ENCODE measurements around the gene TGM3. TPM values are rescaled to one million over a fixed set of nuclear protein-coding genes. Genes with fewer than 3 reads are reported as not detected.

Gene TGM3
- polyA plus RNA-seq, 1 donor from 2014 or later, result 0.24 TPM

DNA sequence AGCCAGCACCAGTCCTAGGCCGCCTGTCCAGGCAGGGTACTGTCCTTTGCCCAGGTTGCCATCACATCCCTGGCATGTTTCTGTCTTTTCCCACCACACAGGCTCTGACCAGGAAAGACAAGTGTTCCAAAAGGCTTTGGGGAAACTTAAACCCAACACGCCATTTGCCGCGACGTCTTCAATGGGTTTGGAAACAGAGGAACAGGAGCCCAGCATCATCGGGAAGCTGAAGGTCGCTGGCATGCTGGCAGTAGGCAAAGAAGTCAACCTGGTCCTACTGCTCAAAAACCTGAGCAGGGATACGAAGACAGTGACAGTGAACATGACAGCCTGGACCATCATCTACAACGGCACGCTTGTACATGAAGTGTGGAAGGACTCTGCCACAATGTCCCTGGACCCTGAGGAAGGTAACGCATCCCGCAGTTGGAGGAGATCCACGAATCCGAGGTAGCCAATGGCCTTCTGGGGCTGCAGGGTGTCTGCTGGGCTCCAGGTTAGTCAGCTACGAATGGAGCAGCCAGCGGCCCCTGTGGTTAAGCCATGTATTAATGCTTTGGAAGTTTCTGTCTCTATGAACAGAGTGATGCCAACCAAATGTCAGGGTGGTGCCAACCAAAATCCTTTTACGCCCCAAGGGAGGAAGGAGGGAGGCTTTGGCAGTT is 36.2 kb downstream of the TGM3 start:
- Histone ChIP-seq H3K4me3 (ENCODE audit: low read length) (no peak overlapping the region), H3K36me3 (ENCODE audit: insufficient read depth, low read length) (no peaks in the 10 kb centered on the region), H4K20me1 (ENCODE audit: insufficient read depth) (no peaks in the 10 kb centered on the region), H3K27me3 (ENCODE audit: insufficient read depth, low read depth, low read length) (no peaks in the 10 kb centered on the region), H3K27ac (ENCODE audit: low read length) (no peak overlapping the region), H3K9me2 (ENCODE audit: insufficient read depth, low read length) (no peaks in the 10 kb centered on the region), H3K9ac (ENCODE audit: low read length) (no peak overlapping the region), H3K9me3 (ENCODE audit: low read length) (no peaks in the 10 kb centered on the region), H3F3A (ENCODE audit: insufficient read depth, low read length, poor library complexity, severe bottlenecking) (no peaks in the 10 kb centered on the region), H3K79me2 (replicated peaks; ENCODE audit: insufficient read depth, low read length) (no peaks in the 10 kb centered on the region), H2AFZ (ENCODE audit: low read depth, low read length) (no peak overlapping the region), H3K4me2 (ENCODE audit: low read length) (no peak overlapping the region)
- TF ChIP-seq EP300 (conservative IDR thresholded peaks at IDR 0.05; ENCODE audit: poor library complexity, severe bottlenecking), result no peak
- TF ChIP-seq, protein P1, sequence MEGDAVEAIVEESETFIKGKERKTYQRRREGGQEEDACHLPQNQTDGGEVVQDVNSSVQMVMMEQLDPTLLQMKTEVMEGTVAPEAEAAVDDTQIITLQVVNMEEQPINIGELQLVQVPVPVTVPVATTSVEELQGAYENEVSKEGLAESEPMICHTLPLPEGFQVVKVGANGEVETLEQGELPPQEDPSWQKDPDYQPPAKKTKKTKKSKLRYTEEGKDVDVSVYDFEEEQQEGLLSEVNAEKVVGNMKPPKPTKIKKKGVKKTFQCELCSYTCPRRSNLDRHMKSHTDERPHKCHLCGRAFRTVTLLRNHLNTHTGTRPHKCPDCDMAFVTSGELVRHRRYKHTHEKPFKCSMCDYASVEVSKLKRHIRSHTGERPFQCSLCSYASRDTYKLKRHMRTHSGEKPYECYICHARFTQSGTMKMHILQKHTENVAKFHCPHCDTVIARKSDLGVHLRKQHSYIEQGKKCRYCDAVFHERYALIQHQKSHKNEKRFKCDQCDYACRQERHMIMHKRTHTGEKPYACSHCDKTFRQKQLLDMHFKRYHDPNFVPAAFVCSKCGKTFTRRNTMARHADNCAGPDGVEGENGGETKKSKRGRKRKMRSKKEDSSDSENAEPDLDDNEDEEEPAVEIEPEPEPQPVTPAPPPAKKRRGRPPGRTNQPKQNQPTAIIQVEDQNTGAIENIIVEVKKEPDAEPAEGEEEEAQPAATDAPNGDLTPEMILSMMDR (IDR thresholded peaks at IDR 0.05; ENCODE audit: poor library complexity, severe bottlenecking), result no peak
- TF ChIP-seq EZH2 (IDR thresholded peaks at IDR 0.05; ENCODE audit: borderline replicate concordance, insufficient read depth, low read length, poor library complexity, severe bottlenecking), result no peak
- TF ChIP-seq RAD21 (conservative IDR thresholded peaks at IDR 0.05), result no peak
- no peak for TF ChIP-seq MXI1 (conservative IDR thresholded peaks at IDR 0.05; ENCODE audit: poor library complexity, severe bottlenecking)
- TF ChIP-seq TAF1 (IDR thresholded peaks at IDR 0.05; ENCODE audit: low read depth), result no peak
- no peak for TF ChIP-seq POLR2AphosphoS5 (IDR thresholded peaks at IDR 0.05)

DNA sequence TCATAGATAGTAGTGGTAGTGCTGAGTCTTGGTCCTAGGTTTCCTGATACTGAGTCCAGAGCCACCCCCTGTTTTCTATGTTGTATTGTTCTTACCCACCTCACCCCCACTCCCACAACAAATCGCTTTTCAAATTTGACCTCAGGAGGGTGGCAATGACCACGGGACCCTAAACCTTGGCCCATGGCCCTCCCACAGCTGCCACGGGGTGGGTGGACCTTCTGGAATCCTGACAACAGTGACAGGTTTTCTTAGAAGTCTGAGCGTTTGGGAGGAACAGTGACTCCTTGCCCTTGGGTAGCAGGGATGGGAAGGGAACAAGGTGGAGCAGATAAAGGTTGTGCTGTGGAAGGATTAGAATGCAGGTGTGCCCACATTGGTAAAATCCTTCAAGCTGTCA is 36.9 kb downstream of the TGM3 start:
- TF ChIP-seq EZH2 (IDR thresholded peaks at IDR 0.05; ENCODE audit: borderline replicate concordance, insufficient read depth, low read length, poor library complexity, severe bottlenecking) (no peak), SMC3 (conservative IDR thresholded peaks at IDR 0.05; ENCODE audit: poor library complexity) (no peak), REST (IDR thresholded peaks at IDR 0.05; ENCODE audit: borderline replicate concordance) (no peak), TAF1 (IDR thresholded peaks at IDR 0.05; ENCODE audit: low read depth) (no peak), MXI1 (conservative IDR thresholded peaks at IDR 0.05; ENCODE audit: poor library complexity, severe bottlenecking) (no peak), RAD21 (conservative IDR thresholded peaks at IDR 0.05) (no peak), POLR2AphosphoS5 (IDR thresholded peaks at IDR 0.05) (no peak), EP300 (conservative IDR thresholded peaks at IDR 0.05; ENCODE audit: poor library complexity, severe bottlenecking) (no peak)
- TF ChIP-seq, protein P1 (IDR thresholded peaks at IDR 0.05; ENCODE audit: poor library complexity, severe bottlenecking), result no peak
- Histone ChIP-seq H3K9me3 (ENCODE audit: low read length) (no peaks in the 10 kb centered on the region), H3K4me3 (ENCODE audit: low read length) (no peak overlapping the region), H4K20me1 (ENCODE audit: insufficient read depth) (no peaks in the 10 kb centered on the region), H3K79me2 (replicated peaks; ENCODE audit: insufficient read depth, low read length) (no peaks in the 10 kb centered on the region), H3K36me3 (ENCODE audit: insufficient read depth, low read length) (no peaks in the 10 kb centered on the region), H3K9me2 (ENCODE audit: insufficient read depth, low read length) (no peaks in the 10 kb centered on the region), H3K9ac (ENCODE audit: low read length) (no peak overlapping the region), H2AFZ (ENCODE audit: low read depth, low read length) (no peak overlapping the region), H3K4me2 (ENCODE audit: low read length) (no peak overlapping the region), H3K27ac (ENCODE audit: low read length) (no peak overlapping the region), H3F3A (ENCODE audit: insufficient read depth, low read length, poor library complexity, severe bottlenecking) (no peaks in the 10 kb centered on the region), H3K27me3 (ENCODE audit: insufficient read depth, low read depth, low read length) (no peaks in the 10 kb centered on the region)

Data from neural cell (in vitro differentiated cells).